NCI-H1417 treated with DMSO at 0.1 percent for 48 hours (cell line): Measurements from ENCODE around the gene NR4A2.

Source experiments
- DNase-seq: peaks from one replicate; lab custom pipeline; 2025; lab: John Stamatoyannopoulos, UW

Gene NR4A2

GRCh38 chr2:156332534-156333273 is at the start of gene NR4A2:
NR4A2 (minus strand) TSS chr2:156332721; CDS start chr2:156330186, 2,535 bp downstream.
- no peak for DNase-seq

GRCh38 chr2:156380117-156380645 is 47.7 kb upstream of the NR4A2 start:
- no peak for DNase-seq

- DNase-seq = no peak
Observed at GRCh38 chr2:156379714-156380113, 47.2 kb upstream of the NR4A2 start.

- DNase-seq = no peak
Observed at GRCh38 chr2:156379071-156379470, 46.5 kb upstream of the NR4A2 start.

GRCh38 chr2:156366753-156367152 is 34.2 kb upstream of the NR4A2 start:
- no peak for DNase-seq

- no peak for DNase-seq
Observed at GRCh38 chr2:156363141-156363540, 30.6 kb upstream of the NR4A2 start.

- DNase-seq = no peak
Observed at GRCh38 chr2:156356014-156356754, 23.7 kb upstream of the NR4A2 start.

- no peak for DNase-seq
Observed at GRCh38 chr2:156352911-156353310, 20.4 kb upstream of the NR4A2 start.

GRCh38 chr2:156350374-156351142 is 18.0 kb upstream of the NR4A2 start:
- DNase-seq = no peak

GRCh38 chr2:156349605-156350004 is 17.1 kb upstream of the NR4A2 start:
- no peak for DNase-seq

- no peak for DNase-seq
Observed at GRCh38 chr2:156349161-156349560, 16.6 kb upstream of the NR4A2 start.

GRCh38 chr2:156347431-156347830 is 14.9 kb upstream of the NR4A2 start:
- no peak for DNase-seq

- no peak for DNase-seq
Observed at GRCh38 chr2:156346731-156347130, 14.2 kb upstream of the NR4A2 start.

- DNase-seq = no peak
Observed at GRCh38 chr2:156345582-156345981, 13.1 kb upstream of the NR4A2 start.

- DNase-seq = no peak
Observed at GRCh38 chr2:156343940-156344301, 11.4 kb upstream of the NR4A2 start.

- DNase-seq = no peak
Observed at GRCh38 chr2:156343096-156343939, 10.8 kb upstream of the NR4A2 start.

- no peak for DNase-seq
Observed at GRCh38 chr2:156342254-156343095, 10.0 kb upstream of the NR4A2 start.

GRCh38 chr2:156341452-156342253 is 9.1 kb upstream of the NR4A2 start:
- DNase-seq = no peak

- no peak for DNase-seq
Observed at GRCh38 chr2:156340804-156341451, 8.4 kb upstream of the NR4A2 start.
